Endothelial cell of umbilical vein (primary cell): ENCODE measurements around the gene HYDIN. TPM values are rescaled to one million over a fixed set of nuclear protein-coding genes. Genes with fewer than 3 reads are reported as not detected.

Experiments used
- BruUV-seq: library from RNA; stranded (reverse); fragments of 400-500 nt; replicated peaks from 2 replicates; lab custom pipeline; 2021; lab: Mats Ljungman, UMichigan
- CTCF ChIA-PET: fragments of 300-600, 350-600 bp; sonication (Branson Sonifier 250); formaldehyde crosslinking; loops from one replicate; lab custom pipeline; 2021; ENCODE audit warnings: antibody characterized with exemption, inconsistent platforms; lab: Charles Lee
- POLR2A ChIA-PET: fragments of 300-600, 350-600 bp; sonication (Branson Sonifier 250); formaldehyde crosslinking; loops from one replicate; lab custom pipeline; 2021; ENCODE audit warnings: antibody characterized with exemption, inconsistent platforms; lab: Charles Lee
- DNase-seq: peaks from one replicate; pipeline ENCODE4 v3.0.0-alpha.2; 2011; ENCODE audit warnings: low read depth, low spot score
- FAIRE-seq: peaks from 2 replicates; lab custom pipeline; 2011; peaks lifted over from hg19 to GRCh38; lab: Jason Lieb, UNC
- H2AFZ ChIP-seq: 2 replicates; pipeline ENCODE4 v1.6.0; 2012; ENCODE audit warnings: low read depth, low read length, control low read depth, inconsistent platforms
- H3K27ac ChIP-seq: 2 replicates; pipeline ENCODE4 v1.5.1; 2011; ENCODE audit warnings: low read depth, mild to moderate bottlenecking, control low read depth, low read length, moderate library complexity; ENCODE audit not compliant: insufficient read depth
- H3K27me3 ChIP-seq, 2 experiments: 2 replicates each; pipeline versions ENCODE4 v1.6.0 to v1.6.1; 2011; ENCODE audit warnings: low read length in 2 of 2, mixed read lengths in 1 of 2; ENCODE audit not compliant: control insufficient read depth in 2 of 2, insufficient read depth in 2 of 2
- H3K36me3 ChIP-seq, 2 experiments: 2 replicates in 1 of 2; 3 replicates in 1 of 2; pipeline ENCODE4 v1.5.1; 2011; ENCODE audit warnings: low read length in 2 of 2, mild to moderate bottlenecking in 1 of 2, moderate library complexity in 1 of 2; ENCODE audit not compliant: control insufficient read depth in 2 of 2, insufficient read depth in 2 of 2; ENCODE audit errors: extremely low read depth in 1 of 2
- H3K4me1 ChIP-seq: 3 replicates; pipeline ENCODE4 v1.5.1; 2011; ENCODE audit warnings: mild to moderate bottlenecking, low read length; ENCODE audit not compliant: control insufficient read depth, insufficient read depth; ENCODE audit errors: extremely low read depth
- H3K4me2 ChIP-seq: 2 replicates; pipeline ENCODE4 v1.6.1; 2011; ENCODE audit warnings: low read length, control low read depth, mixed read lengths; ENCODE audit not compliant: insufficient read depth
- H3K4me3 ChIP-seq, 3 experiments: fragments of 200-600 bp in 1 of 3; sonication (generic), shearing (Covaris generic) in 1 of 3; replicated peaks in 1 of 3; 2 replicates each; pipeline ENCODE4 v1.5.1; 2011 to 2016; ENCODE audit warnings: control low read depth in 3 of 3, low read length in 3 of 3, mild to moderate bottlenecking in 2 of 3, inconsistent platforms in 1 of 3, low read depth in 1 of 3, moderate library complexity in 1 of 3; ENCODE audit not compliant: insufficient read depth in 1 of 3
- H3K79me2 ChIP-seq: 2 replicates; pipeline ENCODE4 v1.6.0; 2012; ENCODE audit warnings: low read length, inconsistent platforms; ENCODE audit not compliant: control insufficient read depth, insufficient read depth
- H3K9ac ChIP-seq: replicated peaks from 2 replicates; pipeline ENCODE3; 2011; ENCODE audit warnings: low read length, control low read depth; ENCODE audit not compliant: insufficient read depth; ENCODE audit errors: extremely low read depth
- H3K9me1 ChIP-seq: replicated peaks from 3 replicates; pipeline ENCODE4 v1.6.0; 2011; ENCODE audit warnings: mild to moderate bottlenecking, low read length; ENCODE audit not compliant: control insufficient read depth, insufficient read depth; ENCODE audit errors: extremely low read depth
- H3K9me3 ChIP-seq: replicated peaks from 2 replicates; pipeline ENCODE4 v1.5.1; 2012; ENCODE audit warnings: low read length, inconsistent platforms; ENCODE audit not compliant: control insufficient read depth, insufficient read depth
- H4K20me1 ChIP-seq: replicated peaks from 2 replicates; pipeline ENCODE3; 2011; ENCODE audit warnings: mild to moderate bottlenecking, low read length; ENCODE audit not compliant: control insufficient read depth, insufficient read depth; ENCODE audit errors: extremely low read depth
- CTCF ChIP-seq, 2 donors: IDR thresholded peaks; 1 replicate in 1 of 2; 2 replicates in 1 of 2; pipeline ENCODE4 v1.5.1; 2011; ENCODE audit warnings: low read length in 2 of 2, mild to moderate bottlenecking in 2 of 2, moderate library complexity in 2 of 2, control low read depth in 1 of 2, inconsistent platforms in 1 of 2, low read depth in 1 of 2; ENCODE audit not compliant: insufficient read depth in 1 of 2; ENCODE audit errors: extremely low read depth in 1 of 2
- EZH2 ChIP-seq: IDR thresholded peaks from 2 replicates; pipeline ENCODE4 v1.6.1; 2012; ENCODE audit warnings: borderline replicate concordance, low read depth, mild to moderate bottlenecking, moderate library complexity, low read length, inconsistent platforms; ENCODE audit not compliant: severe bottlenecking
- FOS ChIP-seq: IDR thresholded peaks from 2 replicates; pipeline ENCODE4 v1.6.1; 2011; ENCODE audit warnings: mild to moderate bottlenecking, low read length, moderate library complexity, borderline replicate concordance; ENCODE audit not compliant: insufficient read depth
- GATA2 ChIP-seq: IDR thresholded peaks from 2 replicates; pipeline ENCODE4 v1.7.0; 2011; ENCODE audit warnings: low read depth, mild to moderate bottlenecking, moderate library complexity, mixed read lengths, low read length; ENCODE audit not compliant: insufficient read length, insufficient read depth
- JUN ChIP-seq: IDR thresholded peaks from 2 replicates; pipeline ENCODE4 v1.6.1; 2011; ENCODE audit warnings: borderline replicate concordance, low read depth; ENCODE audit not compliant: insufficient read length, insufficient read depth
- MAX ChIP-seq: IDR thresholded peaks from 2 replicates; pipeline ENCODE4 v1.6.1; 2011; ENCODE audit not compliant: insufficient read depth, insufficient read length
- MYC ChIP-seq: IDR thresholded peaks from one replicate; pipeline ENCODE4 v1.6.1; 2011; ENCODE audit warnings: mild to moderate bottlenecking, low read depth, low read length
- POLR2A ChIP-seq: IDR thresholded peaks from 2 replicates; pipeline ENCODE4 v1.6.1; 2012; ENCODE audit warnings: low read depth, mild to moderate bottlenecking, control low read depth, low read length
- POLR2AphosphoS5 ChIP-seq: IDR thresholded peaks from 2 replicates; pipeline ENCODE4 v1.6.1; 2012; ENCODE audit warnings: low read depth, mild to moderate bottlenecking, control low read depth, low read length, moderate library complexity; ENCODE audit not compliant: insufficient read depth
- dilution Hi-C: fragments of 300-500 bp; cut with MboI; formaldehyde crosslinking; loops from one replicate; pipeline ENCODE4 v1.15.0; 2019; ENCODE audit warnings: low sequenced_read_pairs; ENCODE audit not compliant: extremely low pct_ligation_motif_present
- intact Hi-C: fragments of 100-400 bp; cut with micrococcal nuclease; formaldehyde crosslinking; loops from one replicate; pipeline ENCODE4 v1.10.0; 2022
- polyA plus RNA-seq, 4 experiments: library from polyadenylated mRNA; depleted of rRNA in 3 of 4; stranded (reverse) in 3 of 4; unstranded in 1 of 4; fragments of >200 nt; gene quantifications; 2 replicates each; pipeline versions ENCODE4 v1.2.1 to v1.2.3, GENCODE V29; 2011 to 2012; ENCODE audit warnings: missing spikeins in 1 of 4
- total RNA-seq: library from RNA; stranded (reverse); gene quantifications from 2 replicates; pipeline ENCODE4 v1.2.3, GENCODE V29; 2021

HYDIN gene
- total and polyA plus RNA-seq, 2 donors (not counting 3 experiments of a cell fraction or from before 2014, with no cell fraction given) = not detected

- H3K27ac ChIP-seq = no peak overlapping the region
- BruUV-seq = no TSS peak
- POLR2A ChIA-PET = no interaction called here
- CTCF ChIA-PET = interaction anchor here (1.4 kb wide), 1 partner anchor 9 kb away, joined by 5 read pairs; no protein-coding TSS in a partner anchor
- no peak for DNase-seq
- no peak overlapping the region for H3K4me3 ChIP-seq
- H4K20me1 ChIP-seq = no peaks in the 10 kb centered on the region
- peaks cover 7 to 53% of the 10 kb centered on the region in 2 experiments for H3K36me3 ChIP-seq
- no peak overlapping the region for H3K9ac ChIP-seq
- dilution Hi-C loops = no loop called here
- H3K79me2 ChIP-seq = no peaks in the 10 kb centered on the region
- H3K4me1 ChIP-seq = no peaks in the 10 kb centered on the region
- no peak for FAIRE-seq
- H2AFZ ChIP-seq = no peak overlapping the region
- H3K4me2 ChIP-seq = no peak overlapping the region
- no peaks in the 10 kb centered on the region for H3K9me1 ChIP-seq
- intact Hi-C loops = no loop called here
- TF ChIP-seq EZH2 = no peak
- no peak for TF ChIP-seq FOS
- no peak for TF ChIP-seq POLR2AphosphoS5
- no peak for TF ChIP-seq JUN
- TF ChIP-seq CTCF (IDR thresholded peaks at IDR 0.05; ENCODE audit: extremely low read depth in 1 of 2, insufficient read depth in 1 of 2, low read depth in 1 of 2, low read length in 2 of 2) = no peak
- no peak for TF ChIP-seq GATA2
- no peak for TF ChIP-seq POLR2A
- TF ChIP-seq MAX = no peak
- no peak for TF ChIP-seq MYC
- no peaks in the 10 kb centered on the region for H3K27me3 ChIP-seq
- H3K9me3 ChIP-seq = no peaks in the 10 kb centered on the region
Observed at GRCh38 chr16:70780546-70780945, 450.0 kb downstream of the HYDIN start.
